Activated naive CD8-positive, alpha-beta T cell treated with anti-CD3 and anti-CD28 coated beads, Interleukin-2, amount 10 ng/mL, durations not matched to agents 7 days and 5 days (primary cell): ENCODE measurements around the gene CDK5RAP2. TPM values are rescaled to one million over a fixed set of nuclear protein-coding genes. Genes with fewer than 3 reads are reported as not detected.
A peak's percentile ranks its signal among the peaks of the same experiment; 100 is the strongest.
"Not testable (repeated sequence)": the region's sequence is repeated elsewhere in the genome, so short reads cannot be mapped to it uniquely, and the experiment has no call there.

Source experiments
- ATAC-seq: fragments of 150-1000 bp; cut with Tn5 transposase; one replicate; pipeline ENCODE4 v1.10.0; 2021; ENCODE audit warnings: low read depth, moderate library complexity
- POLR2A ChIA-PET: fragments of 350-600 bp; sonication (Branson Sonifier 250); formaldehyde crosslinking; loops from one replicate; lab custom pipeline; 2021; ENCODE audit warnings: antibody characterized with exemption; lab: Charles Lee
- DNase-seq: peaks from one replicate; pipeline ENCODE4 v3.0.0; 2021
- H3K27ac Mint-ChIP-seq: one replicate; pipeline ENCODE4 v1.8.0; 2022; ENCODE audit warnings: mild to moderate bottlenecking, mixed read lengths
- H3K27me3 Mint-ChIP-seq: one replicate; pipeline ENCODE4 v1.8.0; 2022; ENCODE audit warnings: mild to moderate bottlenecking, moderate library complexity, mixed read lengths
- H3K36me3 Mint-ChIP-seq: one replicate; pipeline ENCODE4 v1.8.0; 2021; ENCODE audit warnings: mild to moderate bottlenecking, mixed read lengths
- H3K4me1 Mint-ChIP-seq: one replicate; pipeline ENCODE4 v1.8.0; 2021; ENCODE audit warnings: mixed read lengths
- H3K4me3 Mint-ChIP-seq: one replicate; pipeline ENCODE4 v1.8.0; 2022; ENCODE audit warnings: mild to moderate bottlenecking, moderate library complexity, mixed read lengths
- H3K9me3 Mint-ChIP-seq: one replicate; pipeline ENCODE4 v1.8.0; 2021; ENCODE audit warnings: mixed read lengths
- total RNA-seq, 2 experiments: library from RNA; stranded (reverse); gene quantifications; one replicate each; pipeline ENCODE4 v1.2.3, GENCODE V29; 2021

Gene CDK5RAP2
- total RNA-seq, 2 experiments from 2014 or later = 113 TPM

GRCh38 chr9:120478208-120478607 lies 101.8 kb downstream of the CDK5RAP2 start:
- DNase-seq (no peak), ATAC-seq (no peak)
- Mint-ChIP-seq H3K9me3 (no peaks in the 10 kb centered on the region), H3K27me3 (no peaks in the 10 kb centered on the region), H3K4me3 (no peak overlapping the region), H3K36me3 (peaks cover 10% of the 10 kb centered on the region), H3K4me1 (peaks cover 5% of the 10 kb centered on the region), H3K27ac (peak overlapping the region; percentile 35)
- POLR2A ChIA-PET = no interaction called here

GRCh38 chr9:120477534-120478001 lies 102.4 kb downstream of the CDK5RAP2 start:
- no peaks in the 10 kb centered on the region for H3K27me3 Mint-ChIP-seq
- H3K27ac Mint-ChIP-seq = no peak overlapping the region
- ATAC-seq = no peak
- POLR2A ChIA-PET = no interaction called here
- peaks cover 5% of the 10 kb centered on the region for H3K4me1 Mint-ChIP-seq
- H3K4me3 Mint-ChIP-seq = no peak overlapping the region
- H3K36me3 Mint-ChIP-seq = peaks cover 8% of the 10 kb centered on the region
- no peaks in the 10 kb centered on the region for H3K9me3 Mint-ChIP-seq
- peak; percentile 45 for DNase-seq

- no peak for DNase-seq
- POLR2A ChIA-PET = no interaction called here
- no peaks in the 10 kb centered on the region for H3K9me3 Mint-ChIP-seq
- H3K4me1 Mint-ChIP-seq = peaks cover 5% of the 10 kb centered on the region
- no peak overlapping the region for H3K27ac Mint-ChIP-seq
- H3K36me3 Mint-ChIP-seq = peaks cover 17% of the 10 kb centered on the region
- no peak overlapping the region for H3K4me3 Mint-ChIP-seq
- ATAC-seq = no peak
- no peaks in the 10 kb centered on the region for H3K27me3 Mint-ChIP-seq
Observed at GRCh38 chr9:120475341-120475740, 104.6 kb downstream of the CDK5RAP2 start.

- ATAC-seq (no peak), DNase-seq (no peak)
- no peak overlapping the region for H3K27ac Mint-ChIP-seq
- POLR2A ChIA-PET = no interaction called here
- H3K27me3 Mint-ChIP-seq = no peaks in the 10 kb centered on the region
- H3K36me3 Mint-ChIP-seq = peaks cover 16% of the 10 kb centered on the region
- no peaks in the 10 kb centered on the region for H3K9me3 Mint-ChIP-seq
- H3K4me1 Mint-ChIP-seq = peaks cover 4% of the 10 kb centered on the region
- H3K4me3 Mint-ChIP-seq = no peak overlapping the region
Observed at GRCh38 chr9:120474591-120475243, 105.2 kb downstream of the CDK5RAP2 start.

GRCh38 chr9:120473608-120474007 lies 106.4 kb downstream of the CDK5RAP2 start:
- peaks cover 3% of the 10 kb centered on the region for H3K4me1 Mint-ChIP-seq
- no peaks in the 10 kb centered on the region for H3K27me3 Mint-ChIP-seq
- POLR2A ChIA-PET = no interaction called here
- no peak for ATAC-seq
- no peaks in the 10 kb centered on the region for H3K9me3 Mint-ChIP-seq
- H3K4me3 Mint-ChIP-seq = no peak overlapping the region
- DNase-seq = no peak
- H3K27ac Mint-ChIP-seq = no peak overlapping the region
- peaks cover 18% of the 10 kb centered on the region for H3K36me3 Mint-ChIP-seq

- Mint-ChIP-seq H3K27me3 (no peaks in the 10 kb centered on the region), H3K9me3 (no peaks in the 10 kb centered on the region), H3K36me3 (peaks cover 32% of the 10 kb centered on the region), H3K4me3 (no peak overlapping the region), H3K27ac (no peak overlapping the region), H3K4me1 (no peaks in the 10 kb centered on the region)
- DNase-seq (no peak), ATAC-seq (no peak)
- POLR2A ChIA-PET = no interaction called here
Observed at GRCh38 chr9:120465685-120466407, 114.1 kb downstream of the CDK5RAP2 start.

GRCh38 chr9:120464887-120465421 lies 115.0 kb downstream of the CDK5RAP2 start:
- DNase-seq = no peak
- Mint-ChIP-seq H3K27ac (no peak overlapping the region), H3K27me3 (no peaks in the 10 kb centered on the region), H3K36me3 (peaks cover 33% of the 10 kb centered on the region), H3K9me3 (no peaks in the 10 kb centered on the region), H3K4me3 (no peak overlapping the region), H3K4me1 (no peaks in the 10 kb centered on the region)
- no peak for ATAC-seq
- POLR2A ChIA-PET = no interaction called here

GRCh38 chr9:120464176-120464886 lies 115.6 kb downstream of the CDK5RAP2 start:
- H3K4me3 Mint-ChIP-seq = no peak overlapping the region
- no peaks in the 10 kb centered on the region for H3K9me3 Mint-ChIP-seq
- POLR2A ChIA-PET = no interaction called here
- H3K27ac Mint-ChIP-seq = no peak overlapping the region
- DNase-seq (no peak), ATAC-seq (no peak)
- H3K4me1 Mint-ChIP-seq = no peaks in the 10 kb centered on the region
- peaks cover 36% of the 10 kb centered on the region for H3K36me3 Mint-ChIP-seq
- no peaks in the 10 kb centered on the region for H3K27me3 Mint-ChIP-seq

GRCh38 chr9:120463765-120464164 lies 116.2 kb downstream of the CDK5RAP2 start:
- ATAC-seq = no peak
- Mint-ChIP-seq H3K36me3 (peaks cover 33% of the 10 kb centered on the region), H3K9me3 (no peaks in the 10 kb centered on the region), H3K4me3 (no peak overlapping the region), H3K27ac (no peak overlapping the region), H3K27me3 (no peaks in the 10 kb centered on the region), H3K4me1 (no peaks in the 10 kb centered on the region)
- no peak for DNase-seq
- POLR2A ChIA-PET = no interaction called here

GRCh38 chr9:120461677-120462076 lies 118.3 kb downstream of the CDK5RAP2 start:
- H3K27ac Mint-ChIP-seq, H3K4me1 Mint-ChIP-seq, H3K9me3 Mint-ChIP-seq, DNase-seq, H3K4me3 Mint-ChIP-seq, POLR2A ChIA-PET, H3K27me3 Mint-ChIP-seq, ATAC-seq: not testable (repeated sequence)
- peaks cover 43% of the 10 kb centered on the region for H3K36me3 Mint-ChIP-seq

GRCh38 chr9:120456218-120456617 lies 123.7 kb downstream of the CDK5RAP2 start:
- ATAC-seq (no peak), DNase-seq (no peak)
- POLR2A ChIA-PET = interaction anchor here (0.9 kb wide), 1 partner anchor 168 kb away, joined by 3 read pairs; no protein-coding TSS in a partner anchor
- Mint-ChIP-seq H3K4me1 (no peaks in the 10 kb centered on the region), H3K4me3 (no peak overlapping the region), H3K36me3 (peaks cover 43% of the 10 kb centered on the region), H3K9me3 (no peaks in the 10 kb centered on the region), H3K27ac (no peak overlapping the region), H3K27me3 (no peaks in the 10 kb centered on the region)

- DNase-seq (no peak), ATAC-seq (no peak)
- Mint-ChIP-seq H3K4me1 (no peaks in the 10 kb centered on the region), H3K27me3 (no peaks in the 10 kb centered on the region), H3K27ac (no peak overlapping the region), H3K4me3 (no peak overlapping the region), H3K36me3 (peaks cover 47% of the 10 kb centered on the region), H3K9me3 (no peaks in the 10 kb centered on the region)
- POLR2A ChIA-PET = no interaction called here
Observed at GRCh38 chr9:120454467-120454866, 125.5 kb downstream of the CDK5RAP2 start.

- Mint-ChIP-seq H3K4me3 (no peak overlapping the region), H3K36me3 (peaks cover 51% of the 10 kb centered on the region), H3K9me3 (no peaks in the 10 kb centered on the region), H3K27me3 (no peaks in the 10 kb centered on the region), H3K4me1 (no peaks in the 10 kb centered on the region), H3K27ac (no peak overlapping the region)
- POLR2A ChIA-PET = no interaction called here
- no peak for ATAC-seq
- DNase-seq = no peak
Observed at GRCh38 chr9:120453792-120454191, 126.2 kb downstream of the CDK5RAP2 start.
